ENCODE data around the gene UBE2F.
A peak's percentile ranks its signal among the peaks of the same experiment; 100 is the strongest.

UBE2F gene

GRCh38 chr2:237997521-237997920 lies 30.7 kb downstream of the UBE2F start:
- in situ Hi-C loops (cut with MboI; ENCODE audit: low pct_unique_long_range_greater_than_20kb, low sequenced_read_pairs, unreplicated experiment), result no loop called here
- TF ChIP-seq CTCF (IDR thresholded peaks at IDR 0.05; ENCODE audit: extremely low read depth, insufficient read depth, missing control alignments), result no peak

DNA sequence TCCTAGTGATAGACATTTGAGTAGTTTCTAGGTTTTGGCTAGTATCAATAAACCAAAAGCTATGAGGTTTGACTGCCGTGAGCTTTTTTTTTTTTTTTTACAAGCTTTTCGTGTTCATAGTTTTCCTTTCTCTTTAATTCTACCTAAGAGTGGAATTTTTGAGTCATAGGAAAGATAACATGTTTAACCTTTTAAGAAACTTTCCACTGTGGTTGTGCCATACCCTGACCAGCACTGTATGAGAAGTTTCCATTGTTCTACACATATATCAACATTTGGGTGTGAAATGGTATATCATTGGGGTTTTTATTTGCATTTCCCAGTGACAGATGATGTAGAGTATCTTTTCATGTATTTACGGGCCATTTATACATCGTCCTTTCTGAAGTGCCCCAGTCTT lies 31.7 kb downstream of the UBE2F start:
- no peak for TF ChIP-seq CTCF (IDR thresholded peaks at IDR 0.05; ENCODE audit: extremely low read depth, insufficient read depth, missing control alignments)
- in situ Hi-C loops (cut with MboI; ENCODE audit: low pct_unique_long_range_greater_than_20kb, low sequenced_read_pairs, unreplicated experiment), result no loop called here
- peak; percentile 36 for DNase-seq (ENCODE audit: low spot score)

More at GRCh38 chr2:237997521-237997920, 30.7 kb downstream of the UBE2F start:
- no peak for DNase-seq (ENCODE audit: low spot score)

- no peak for DNase-seq (ENCODE audit: low spot score)
- TF ChIP-seq CTCF (IDR thresholded peaks at IDR 0.05; ENCODE audit: extremely low read depth, insufficient read depth, missing control alignments), result no peak
- in situ Hi-C loops (cut with MboI; ENCODE audit: low pct_unique_long_range_greater_than_20kb, low sequenced_read_pairs, unreplicated experiment), result no loop called here
Observed at GRCh38 chr2:238003234-238004031, 36.6 kb downstream of the UBE2F start.

GRCh38 chr2:238004077-238004830 lies 37.4 kb downstream of the UBE2F start:
- TF ChIP-seq CTCF (IDR thresholded peaks at IDR 0.05; ENCODE audit: extremely low read depth, insufficient read depth, missing control alignments), result no peak
- no peak for DNase-seq (ENCODE audit: low spot score)
- in situ Hi-C loops (cut with MboI; ENCODE audit: low pct_unique_long_range_greater_than_20kb, low sequenced_read_pairs, unreplicated experiment), result no loop called here

- DNase-seq (ENCODE audit: low spot score), result no peak
- TF ChIP-seq CTCF (IDR thresholded peaks at IDR 0.05; ENCODE audit: extremely low read depth, insufficient read depth, missing control alignments), result no peak
- in situ Hi-C loops (cut with MboI; ENCODE audit: low pct_unique_long_range_greater_than_20kb, low sequenced_read_pairs, unreplicated experiment), result no loop called here
Observed at GRCh38 chr2:238005528-238005927, 38.7 kb downstream of the UBE2F start.

DNA sequence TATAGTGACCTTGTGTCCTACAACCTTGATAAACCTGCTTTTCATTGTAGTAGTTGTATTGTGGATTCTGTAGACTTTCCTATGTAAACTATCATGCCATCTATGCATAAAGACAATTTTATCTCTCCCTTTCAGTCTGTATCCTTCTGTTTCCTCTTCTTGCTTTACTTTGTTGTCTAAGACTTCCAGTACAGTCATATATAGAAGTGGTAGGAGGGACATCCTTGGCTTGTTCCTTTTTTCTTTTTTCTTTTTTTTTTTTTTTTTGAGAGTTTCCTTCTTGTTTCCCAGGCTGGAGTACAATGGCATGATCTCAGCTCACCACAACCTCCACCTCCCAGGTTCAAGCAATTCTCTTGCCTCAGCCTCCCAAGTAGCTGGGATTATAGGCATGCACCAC lies 39.7 kb downstream of the UBE2F start:
- in situ Hi-C loops (cut with MboI; ENCODE audit: low pct_unique_long_range_greater_than_20kb, low sequenced_read_pairs, unreplicated experiment), result no loop called here
- DNase-seq (ENCODE audit: low spot score), result no peak
- no peak for TF ChIP-seq CTCF (IDR thresholded peaks at IDR 0.05; ENCODE audit: extremely low read depth, insufficient read depth, missing control alignments)

Data from GM13977 (cell line).